ENCODE data around the gene MECP2. TPM values are rescaled to one million over a fixed set of nuclear protein-coding genes. Genes with fewer than 3 reads are reported as not detected.

MECP2 gene
- total RNA-seq, 2 donors from 2014 or later = 34.4 to 35.3 TPM

- no peak overlapping the region for H3K4me3 ChIP-seq (ENCODE audit: low read length)
- no peak overlapping the region for H3K4me3 Mint-ChIP-seq
- DNase-seq = no peak
- peaks cover 4% of the 10 kb centered on the region for H3K36me3 ChIP-seq (ENCODE audit: control insufficient read depth, insufficient read depth, low read length)
- peaks cover 28% of the 10 kb centered on the region for H3K36me3 Mint-ChIP-seq (ENCODE audit: low read depth)
- no peak overlapping the region for H3K27ac ChIP-seq (ENCODE audit: low read depth, low read length)
- TF ChIP-seq CTCF (conservative IDR thresholded peaks at IDR 0.05) = no peak
- no peak overlapping the region for H3K27ac Mint-ChIP-seq
- 93 to 95% methylated on average over 8 to 13 of the region's 13 CpGs for WGBS, 2 experiments (ENCODE audit: insufficient coverage in 1 of 2, insufficient read length in 1 of 2)
- H3K27me3 Mint-ChIP-seq (ENCODE audit: insufficient read depth) = no peaks in the 10 kb centered on the region
- H3K4me1 ChIP-seq (ENCODE audit: control insufficient read depth, insufficient read depth, low read length) = no peaks in the 10 kb centered on the region
- H3K27me3 ChIP-seq (ENCODE audit: control insufficient read depth, insufficient read depth, low read length, poor library complexity, severe bottlenecking) = no peaks in the 10 kb centered on the region
- no peaks in the 10 kb centered on the region for H3K9me3 ChIP-seq (ENCODE audit: control insufficient read depth, low read length)
- peaks cover 26% of the 10 kb centered on the region for H3K4me1 Mint-ChIP-seq
- no peak overlapping the region for H3K9ac ChIP-seq (ENCODE audit: extremely low read depth, low read length, poor library complexity, severe bottlenecking)
- H3K9me3 Mint-ChIP-seq = peaks cover 71% of the 10 kb centered on the region
These were observed 48.1 kb downstream of the MECP2 start for GRCh38 chrX:154049209-154050112.

GRCh38 chrX:154048398-154048797 lies 49.1 kb downstream of the MECP2 start:
- WGBS, 2 experiments (ENCODE audit: insufficient coverage in 1 of 2, insufficient read length in 1 of 2) = 90 to 100% methylated on average over 4 to 11 of the region's 11 CpGs
- Histone ChIP-seq H3K27ac (ENCODE audit: low read depth, low read length) (no peak overlapping the region), H3K9ac (ENCODE audit: extremely low read depth, low read length, poor library complexity, severe bottlenecking) (no peak overlapping the region), H3K9me3 (ENCODE audit: control insufficient read depth, low read length) (no peaks in the 10 kb centered on the region), H3K4me1 (ENCODE audit: control insufficient read depth, insufficient read depth, low read length) (no peaks in the 10 kb centered on the region), H3K36me3 (ENCODE audit: control insufficient read depth, insufficient read depth, low read length) (peaks cover 4% of the 10 kb centered on the region), H3K27me3 (ENCODE audit: control insufficient read depth, insufficient read depth, low read length, poor library complexity, severe bottlenecking) (no peaks in the 10 kb centered on the region), H3K4me3 (ENCODE audit: low read length) (no peak overlapping the region)
- Mint-ChIP-seq H3K27me3 (ENCODE audit: insufficient read depth) (no peaks in the 10 kb centered on the region), H3K9me3 (peaks cover 76% of the 10 kb centered on the region), H3K4me3 (no peak overlapping the region), H3K36me3 (ENCODE audit: low read depth) (peaks cover 29% of the 10 kb centered on the region), H3K27ac (no peak overlapping the region), H3K4me1 (peaks cover 26% of the 10 kb centered on the region)
- DNase-seq = no peak
- no peak for TF ChIP-seq CTCF (conservative IDR thresholded peaks at IDR 0.05)

- no peak overlapping the region for H3K9ac ChIP-seq (ENCODE audit: extremely low read depth, low read length, poor library complexity, severe bottlenecking)
- TF ChIP-seq CTCF (conservative IDR thresholded peaks at IDR 0.05) = no peak
- Mint-ChIP-seq H3K4me1 (peaks cover 24% of the 10 kb centered on the region), H3K4me3 (no peak overlapping the region), H3K27ac (no peak overlapping the region), H3K27me3 (ENCODE audit: insufficient read depth) (no peaks in the 10 kb centered on the region), H3K36me3 (ENCODE audit: low read depth) (peaks cover 25% of the 10 kb centered on the region), H3K9me3 (peaks cover 71% of the 10 kb centered on the region)
- no peak for DNase-seq
- 93 to 97% methylated on average over 3 to 4 of the region's 4 CpGs for WGBS, 2 experiments (ENCODE audit: insufficient coverage in 1 of 2, insufficient read length in 1 of 2)
- no peak overlapping the region for H3K27ac ChIP-seq (ENCODE audit: low read depth, low read length)
- H3K4me3 ChIP-seq (ENCODE audit: low read length) = no peak overlapping the region
- H3K9me3 ChIP-seq (ENCODE audit: control insufficient read depth, low read length) = no peaks in the 10 kb centered on the region
- no peaks in the 10 kb centered on the region for H3K4me1 ChIP-seq (ENCODE audit: control insufficient read depth, insufficient read depth, low read length)
- no peaks in the 10 kb centered on the region for H3K27me3 ChIP-seq (ENCODE audit: control insufficient read depth, insufficient read depth, low read length, poor library complexity, severe bottlenecking)
- peaks cover 4% of the 10 kb centered on the region for H3K36me3 ChIP-seq (ENCODE audit: control insufficient read depth, insufficient read depth, low read length)
These were observed 50.4 kb downstream of the MECP2 start for GRCh38 chrX:154046940-154047610.

Data from endodermal cell (in vitro differentiated cells).